ENCODE measurements around the gene GAS2L3. TPM values are rescaled to one million over a fixed set of nuclear protein-coding genes. Genes with fewer than 3 reads are reported as not detected.

The GAS2L3 gene
- polyA plus RNA-seq, 3 donors, result 0.53 to 1.6 (median 1.1) TPM

- Histone ChIP-seq H3K9me3 (replicated peaks in 1 of 2; ENCODE audit: control insufficient read depth in 1 of 2, insufficient read depth in 1 of 2, low read length in 2 of 2) (no peaks in the 10 kb centered on the region), H3K4me1 (ENCODE audit: control insufficient read depth in 1 of 2, insufficient read depth in 2 of 2, low read length in 2 of 2) (peaks cover 34 to 38% of the 10 kb centered on the region in 2 donors), H3K27me3 (ENCODE audit: control insufficient read depth in 2 of 2, insufficient read depth in 2 of 2, low read length in 2 of 2) (no peaks in the 10 kb centered on the region), H3K9ac (ENCODE audit: insufficient read depth, low read length, poor library complexity, severe bottlenecking) (no peak overlapping the region), H3K4me3 (replicated peaks in 1 of 3; ENCODE audit: low read depth in 2 of 3, low read length in 3 of 3) (no peak overlapping the region), H4K20me1 (ENCODE audit: insufficient read depth, low read length) (no peaks in the 10 kb centered on the region), H3K79me2 (ENCODE audit: insufficient read depth, low read length) (no peaks in the 10 kb centered on the region), H3K36me3 (replicated peaks in 1 of 2; ENCODE audit: control insufficient read depth in 1 of 2, insufficient read depth in 2 of 2, low read length in 2 of 2) (peaks cover 8 to 26% of the 10 kb centered on the region in 2 donors), H3K27ac (ENCODE audit: low read depth in 1 of 2, low read length in 2 of 2) (no peak overlapping the region), H3K4me2 (replicated peaks; ENCODE audit: extremely low read depth, low read length, poor library complexity, severe bottlenecking) (no peak overlapping the region), H2AFZ (ENCODE audit: insufficient read depth, low read depth, low read length, poor library complexity, severe bottlenecking) (no peak overlapping the region)
- no peak overlapping the region for H3K27ac Mint-ChIP-seq
- H3K27me3 Mint-ChIP-seq (ENCODE audit: low read depth in 3 of 3), result no peaks in the 10 kb centered on the region
- no peak for DNase-seq
- H3K36me3 Mint-ChIP-seq, result peaks cover 24 to 39% of the 10 kb centered on the region in 2 donors
- intact Hi-C loops (cut with micrococcal nuclease), result no loop called here
- no peaks in the 10 kb centered on the region for H3K9me3 Mint-ChIP-seq
- H3K4me3 Mint-ChIP-seq, result no peak overlapping the region
- no CpG with 5 or more reads among the region's 3 CpGs for WGBS (ENCODE audit: insufficient coverage)
- H3K4me1 Mint-ChIP-seq, result peaks cover 39% of the 10 kb centered on the region
- no peak for TF ChIP-seq CTCF (IDR thresholded peaks at IDR 0.05)
Observed at GRCh38 chr12:100612606-100613005, 39.1 kb downstream of the GAS2L3 start.

GRCh38 chr12:100624571-100624970 is 51.1 kb downstream of the GAS2L3 start:
- Histone ChIP-seq H3K36me3 (replicated peaks in 1 of 2; ENCODE audit: control insufficient read depth in 1 of 2, insufficient read depth in 2 of 2, low read length in 2 of 2) (peaks cover 4 to 16% of the 10 kb centered on the region in 2 donors), H3K79me2 (ENCODE audit: insufficient read depth, low read length) (no peaks in the 10 kb centered on the region), H3K9ac (ENCODE audit: insufficient read depth, low read length, poor library complexity, severe bottlenecking) (no peak overlapping the region), H3K9me3 (replicated peaks in 1 of 2; ENCODE audit: control insufficient read depth in 1 of 2, insufficient read depth in 1 of 2, low read length in 2 of 2) (no peaks in the 10 kb centered on the region), H3K27ac (ENCODE audit: low read depth in 1 of 2, low read length in 2 of 2) (no peak overlapping the region), H3K4me1 (ENCODE audit: control insufficient read depth in 1 of 2, insufficient read depth in 2 of 2, low read length in 2 of 2) (no peaks in the 10 kb centered on the region), H3K27me3 (ENCODE audit: control insufficient read depth in 2 of 2, insufficient read depth in 2 of 2, low read length in 2 of 2) (no peaks in the 10 kb centered on the region), H3K4me3 (replicated peaks in 1 of 3; ENCODE audit: low read depth in 2 of 3, low read length in 3 of 3) (no peak overlapping the region), H2AFZ (ENCODE audit: insufficient read depth, low read depth, low read length, poor library complexity, severe bottlenecking) (no peak overlapping the region), H4K20me1 (ENCODE audit: insufficient read depth, low read length) (no peaks in the 10 kb centered on the region), H3K4me2 (replicated peaks; ENCODE audit: extremely low read depth, low read length, poor library complexity, severe bottlenecking) (no peak overlapping the region)
- Mint-ChIP-seq H3K4me1 (no peaks in the 10 kb centered on the region), H3K27me3 (ENCODE audit: low read depth in 3 of 3) (no peaks in the 10 kb centered on the region), H3K36me3 (peaks cover 14 to 16% of the 10 kb centered on the region in 2 donors), H3K4me3 (no peak overlapping the region), H3K9me3 (no peaks in the 10 kb centered on the region), H3K27ac (peak overlapping the region in 1 of 7 donors; percentile 69)
- intact Hi-C loops (cut with micrococcal nuclease), result loop anchor here in 1 of 2 donors (5.0 kb wide), 1 partner anchor 1482 kb away; no protein-coding TSS in a partner anchor
- no peak for TF ChIP-seq CTCF (IDR thresholded peaks at IDR 0.05)
- 8% methylated on average over 2 of the region's 4 CpGs for WGBS (ENCODE audit: insufficient coverage)
- DNase-seq, result no peak
